AG09309 (cell line): ENCODE results near the gene GINS1.

Experiments used
- DNase-seq: peaks from one replicate; pipeline ENCODE4 v3.0.0-alpha.2; 2010; ENCODE audit warnings: low read depth
- H3K4me3 ChIP-seq: 2 replicates; pipeline ENCODE4 v1.5.1; 2011; ENCODE audit warnings: mild to moderate bottlenecking, low read depth, low read length, moderate library complexity; ENCODE audit not compliant: control insufficient read depth
- CTCF ChIP-seq: IDR thresholded peaks from 2 replicates; pipeline ENCODE4 v1.5.1; 2011; ENCODE audit warnings: mild to moderate bottlenecking, low read depth, low read length, inconsistent platforms; ENCODE audit not compliant: insufficient read depth, control insufficient read depth; ENCODE audit errors: missing control alignments

Gene GINS1

GRCh38 chr20:25490656-25491445, 83.4 kb downstream of the GINS1 start:
- TF ChIP-seq CTCF = no peak
- DNase-seq = no peak

GRCh38 chr20:25491446-25492038, 84.1 kb downstream of the GINS1 start:
- DNase-seq = no peak
- no peak for TF ChIP-seq CTCF
- no peak overlapping the region for H3K4me3 ChIP-seq

More at GRCh38 chr20:25490656-25491445, 83.4 kb downstream of the GINS1 start:
- H3K4me3 ChIP-seq = no peak overlapping the region

GRCh38 chr20:25493137-25493536, 85.7 kb downstream of the GINS1 start:
- no peak overlapping the region for H3K4me3 ChIP-seq
- DNase-seq = no peak
- no peak for TF ChIP-seq CTCF

- no peak for DNase-seq
- no peak for TF ChIP-seq CTCF
Observed at GRCh38 chr20:25493748-25494505, 86.5 kb downstream of the GINS1 start.

GRCh38 chr20:25494506-25495188, 87.2 kb downstream of the GINS1 start:
- DNase-seq = no peak
- TF ChIP-seq CTCF = no peak
- no peak overlapping the region for H3K4me3 ChIP-seq

More at GRCh38 chr20:25493748-25494505, 86.5 kb downstream of the GINS1 start:
- no peak overlapping the region for H3K4me3 ChIP-seq

GRCh38 chr20:25495189-25495824, 87.8 kb downstream of the GINS1 start:
- no peak overlapping the region for H3K4me3 ChIP-seq
- no peak for DNase-seq
- TF ChIP-seq CTCF = no peak
